ENCODE measurements around the gene CDH26. TPM values are rescaled to one million over a fixed set of nuclear protein-coding genes. Genes with fewer than 3 reads are reported as not detected.
A peak's percentile ranks its signal among the peaks of the same experiment; 100 is the strongest.

Gene CDH26
- total and polyA plus RNA-seq, 2 of the 13 experiments (the other 11 are each of a cell fraction or from before 2014, with no cell fraction given), result 0.40 to 1.1 TPM

GRCh38 chr20:59940129-59940955 is 17.9 kb upstream of the CDH26 start, which contains the start of the genes FAM217B and PPP1R3D (continued):
- peak; percentile 28; the same call in 1 of the 2 replicates for TF ChIP-seq HIC2 (CRISPR knock-in tag; IDR thresholded peaks at IDR 0.05; ENCODE audit: low read depth)
- TF ChIP-seq ZFP36 (IDR thresholded peaks at IDR 0.05; ENCODE audit: borderline replicate concordance, low read depth, low read length, partially characterized antibody), result no peak
- TF ChIP-seq GTF3A (CRISPR knock-in tag; conservative IDR thresholded peaks at IDR 0.05), result peak; percentile 94; the same call in 1 of the 2 replicates
- peak; percentile 49; the same call in 1 of the 2 replicates for TF ChIP-seq KLF13 (CRISPR knock-in tag; IDR thresholded peaks at IDR 0.05)
- peak; percentile 79; the same call in 1 of the 2 replicates for TF ChIP-seq ZBTB42 (CRISPR knock-in tag; IDR thresholded peaks at IDR 0.05)
- peak; percentile 87 for TF ChIP-seq HNF4A (CRISPR knock-in tag; IDR thresholded peaks at IDR 0.05)
- peak; percentile 71; the same call in 1 of the 2 replicates for TF ChIP-seq FIP1L1 (IDR thresholded peaks at IDR 0.05; ENCODE audit: borderline replicate concordance, insufficient read depth, low read depth, low read length)
- TF ChIP-seq ZNF274 (CRISPR knock-in tag; IDR thresholded peaks at IDR 0.05), result peak; percentile 95
- TF ChIP-seq ELF1 (CRISPR knock-in tag; IDR thresholded peaks at IDR 0.05), result peak; percentile 78
- peak; percentile 90 for TF ChIP-seq HDAC1 (CRISPR knock-in tag; IDR thresholded peaks at IDR 0.05)
- TF ChIP-seq RBFOX2 (IDR thresholded peaks at IDR 0.05; ENCODE audit: low read depth, low read length), result peak; percentile 99
- 0 out of 2 replicates have a peak, but pooled peaks have one; percentile 64 for TF ChIP-seq ZBTB38 (CRISPR knock-in tag; IDR thresholded peaks at IDR 0.05)
- TF ChIP-seq CBX1 (IDR thresholded peaks at IDR 0.05; ENCODE audit: low read depth), result peak; percentile 36
- 0 out of 2 replicates have a peak, but pooled peaks have one; percentile 36 for TF ChIP-seq ZNF546 (CRISPR knock-in tag; conservative IDR thresholded peaks at IDR 0.05)
- peak; percentile 92 for TF ChIP-seq ZFP91 (CRISPR knock-in tag; IDR thresholded peaks at IDR 0.05; ENCODE audit: borderline replicate concordance)
- TF ChIP-seq ZBTB7B (CRISPR knock-in tag; IDR thresholded peaks at IDR 0.05), result peak; percentile 65; the same call in 1 of the 2 replicates
- TF ChIP-seq ATF2 (CRISPR knock-in tag; IDR thresholded peaks at IDR 0.05), result peak; percentile 68; the same call in 1 of the 2 replicates
- no peak; the same call in 1 of the 2 replicates for TF ChIP-seq ZNF691 (CRISPR knock-in tag; IDR thresholded peaks at IDR 0.05; ENCODE audit: borderline replicate concordance, low read depth)
- TF ChIP-seq PITX1 (CRISPR knock-in tag; IDR thresholded peaks at IDR 0.05), result peak; percentile 82; the same call in 1 of the 2 replicates
- no peak for TF ChIP-seq ZNF615 (CRISPR knock-in tag; IDR thresholded peaks at IDR 0.05; ENCODE audit: borderline replicate concordance)
- TF ChIP-seq HBP1 (CRISPR knock-in tag; IDR thresholded peaks at IDR 0.05; ENCODE audit: low read depth), result peak; percentile 81; the same call in 1 of the 2 replicates

Data from HepG2 (cell line).